ENCODE measurements around the gene PSME3. TPM values are rescaled to one million over a fixed set of nuclear protein-coding genes. Genes with fewer than 3 reads are reported as not detected.
A peak's percentile ranks its signal among the peaks of the same experiment; 100 is the strongest.

Gene PSME3
- total and polyA plus RNA-seq, 2 of the 13 experiments (the other 11 are each of a cell fraction or from before 2014, with no cell fraction given), result 66.3 to 135 TPM

- TF ChIP-seq HNF1A (IDR thresholded peaks at IDR 0.05; ENCODE audit: low read depth) (no peak), HNF1A (CRISPR knock-in tag; IDR thresholded peaks at IDR 0.05; ENCODE audit: borderline replicate concordance) (no peak), ZBTB38 (CRISPR knock-in tag; IDR thresholded peaks at IDR 0.05) (peak; percentile 84), ZNF737 (CRISPR knock-in tag; IDR thresholded peaks at IDR 0.05; ENCODE audit: borderline replicate concordance) (no peak), ZNF431 (CRISPR knock-in tag; IDR thresholded peaks at IDR 0.05; ENCODE audit: borderline replicate concordance, low read depth) (0 out of 2 replicates have a peak, but pooled peaks have one; percentile 44), PRDM15 (CRISPR knock-in tag; IDR thresholded peaks at IDR 0.05) (no peak), ZNF350 (CRISPR knock-in tag; IDR thresholded peaks at IDR 0.05; ENCODE audit: borderline replicate concordance, low read depth) (0 out of 2 replicates have a peak, but pooled peaks have one; percentile 31), FOXC1 (CRISPR knock-in tag; IDR thresholded peaks at IDR 0.05; ENCODE audit: borderline replicate concordance) (no peak), ZFP37 (CRISPR knock-in tag; IDR thresholded peaks at IDR 0.05; ENCODE audit: borderline replicate concordance) (no peak), SRSF4 (IDR thresholded peaks at IDR 0.05; ENCODE audit: low read depth, low read length, poor library complexity, severe bottlenecking) (no peak), NFKB2 (CRISPR knock-in tag; IDR thresholded peaks at IDR 0.05; ENCODE audit: borderline replicate concordance) (0 out of 2 replicates have a peak, but pooled peaks have one; percentile 13), ZNF276 (CRISPR knock-in tag; IDR thresholded peaks at IDR 0.05; ENCODE audit: low read depth) (no peak), ZBTB20 (CRISPR knock-in tag; IDR thresholded peaks at IDR 0.05; ENCODE audit: borderline replicate concordance, low read depth) (peak; percentile 57; the same call in 1 of the 2 replicates), ZNF44 (CRISPR knock-in tag; IDR thresholded peaks at IDR 0.05) (no peak), ZNF224 (CRISPR knock-in tag; IDR thresholded peaks at IDR 0.05) (no peak), HDAC1 (CRISPR knock-in tag; IDR thresholded peaks at IDR 0.05) (peak; percentile 55; the same call in 1 of the 2 replicates), ZSCAN22 (CRISPR knock-in tag; IDR thresholded peaks at IDR 0.05) (no peak), FOSL2 (CRISPR knock-in tag; IDR thresholded peaks at IDR 0.05) (peak; percentile 48), HNF4A (CRISPR knock-in tag; IDR thresholded peaks at IDR 0.05) (peak; percentile 78), MATR3 (CRISPR knock-in tag; IDR thresholded peaks at IDR 0.05) (no peak), TBL1XR1 (IDR thresholded peaks at IDR 0.05; ENCODE audit: borderline replicate concordance, low read length, partially characterized antibody) (no peak)
Measured at GRCh38 chr17:42855048-42855596, 21.9 kb downstream of the PSME3 start (continued).

All from HepG2 (cell line).